ENCODE results near the gene PDIA6. TPM values are rescaled to one million over a fixed set of nuclear protein-coding genes. Genes with fewer than 3 reads are reported as not detected.

PDIA6 gene
- total and polyA plus RNA-seq, 4 donors, result 159 to 348 (median 246) TPM

DNA sequence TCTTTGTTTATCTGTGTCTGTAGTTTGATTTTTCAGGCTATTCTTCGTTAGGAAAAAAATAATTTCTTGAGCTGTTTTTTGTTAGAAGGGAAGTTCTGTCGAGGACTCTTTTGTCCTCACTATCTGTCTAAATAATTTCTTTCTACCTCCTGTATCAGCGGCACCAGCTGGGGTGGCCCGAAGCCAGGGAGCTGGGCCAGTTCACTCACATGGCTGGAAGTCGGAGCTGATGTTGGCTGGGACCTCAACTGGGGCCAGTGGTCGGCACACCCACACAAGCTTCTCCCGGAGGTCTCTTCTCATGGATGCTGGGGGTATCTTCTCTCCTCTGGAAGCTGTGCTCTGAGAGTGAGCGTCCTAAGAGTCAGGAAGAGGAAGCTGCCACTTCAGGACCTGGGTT is 8.0 kb upstream of the PDIA6 start:
- no peaks in the 10 kb centered on the region for H3K27me3 ChIP-seq (ENCODE audit: control insufficient read depth in 4 of 4, insufficient read depth in 4 of 4, low read length in 3 of 4)
- DNase-seq (ENCODE audit: low spot score), result no peak
- no peak overlapping the region for H3K4me3 ChIP-seq (ENCODE audit: low read depth in 1 of 3, low read length in 3 of 3)
- WGBS, result 52% methylated on average over 8 of the region's 8 CpGs
- TF ChIP-seq NR2F2 (IDR thresholded peaks at IDR 0.05) (no peak), YY1 (IDR thresholded peaks at IDR 0.05) (no peak), EGR1 (IDR thresholded peaks at IDR 0.05; ENCODE audit: low read depth in 2 of 2) (no peak), RXRA (IDR thresholded peaks at IDR 0.05) (no peak), HNF4G (IDR thresholded peaks at IDR 0.05) (no peak), TAF1 (conservative IDR thresholded peaks at IDR 0.05) (no peak), RAD21 (IDR thresholded peaks at IDR 0.05) (no peak), FOXA1 (IDR thresholded peaks at IDR 0.05) (no peak), GABPA (IDR thresholded peaks at IDR 0.05 in 1 of 2, conservative IDR thresholded peaks at IDR 0.05 in 1 of 2) (no peak), SP1 (IDR thresholded peaks at IDR 0.05) (no peak), HNF4A (conservative IDR thresholded peaks at IDR 0.05) (no peak)
- TF ChIP-seq, protein P1, sequence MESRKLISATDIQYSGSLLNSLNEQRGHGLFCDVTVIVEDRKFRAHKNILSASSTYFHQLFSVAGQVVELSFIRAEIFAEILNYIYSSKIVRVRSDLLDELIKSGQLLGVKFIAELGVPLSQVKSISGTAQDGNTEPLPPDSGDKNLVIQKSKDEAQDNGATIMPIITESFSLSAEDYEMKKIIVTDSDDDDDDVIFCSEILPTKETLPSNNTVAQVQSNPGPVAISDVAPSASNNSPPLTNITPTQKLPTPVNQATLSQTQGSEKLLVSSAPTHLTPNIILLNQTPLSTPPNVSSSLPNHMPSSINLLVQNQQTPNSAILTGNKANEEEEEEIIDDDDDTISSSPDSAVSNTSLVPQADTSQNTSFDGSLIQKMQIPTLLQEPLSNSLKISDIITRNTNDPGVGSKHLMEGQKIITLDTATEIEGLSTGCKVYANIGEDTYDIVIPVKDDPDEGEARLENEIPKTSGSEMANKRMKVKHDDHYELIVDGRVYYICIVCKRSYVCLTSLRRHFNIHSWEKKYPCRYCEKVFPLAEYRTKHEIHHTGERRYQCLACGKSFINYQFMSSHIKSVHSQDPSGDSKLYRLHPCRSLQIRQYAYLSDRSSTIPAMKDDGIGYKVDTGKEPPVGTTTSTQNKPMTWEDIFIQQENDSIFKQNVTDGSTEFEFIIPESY (IDR thresholded peaks at IDR 0.05), result no peak
- TF ChIP-seq, protein P2, sequence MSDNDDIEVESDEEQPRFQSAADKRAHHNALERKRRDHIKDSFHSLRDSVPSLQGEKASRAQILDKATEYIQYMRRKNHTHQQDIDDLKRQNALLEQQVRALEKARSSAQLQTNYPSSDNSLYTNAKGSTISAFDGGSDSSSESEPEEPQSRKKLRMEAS (IDR thresholded peaks at IDR 0.05), result no peak
- H3K27ac ChIP-seq (ENCODE audit: low read depth in 1 of 2, low read length in 2 of 2), result no peak overlapping the region
- H3K9ac ChIP-seq (ENCODE audit: low read depth in 1 of 2, low read length in 2 of 2), result no peak overlapping the region
- no peaks in the 10 kb centered on the region for H3K36me3 ChIP-seq (ENCODE audit: control insufficient read depth in 4 of 4, insufficient read depth in 3 of 4, low read depth in 1 of 4, low read length in 3 of 4)
- no peaks in the 10 kb centered on the region for H3K9me3 ChIP-seq (ENCODE audit: control insufficient read depth in 4 of 4, low read length in 3 of 4)
- H3K4me1 ChIP-seq (ENCODE audit: control insufficient read depth in 4 of 4, insufficient read depth in 4 of 4, low read length in 3 of 4), result no peaks in the 10 kb centered on the region

DNA sequence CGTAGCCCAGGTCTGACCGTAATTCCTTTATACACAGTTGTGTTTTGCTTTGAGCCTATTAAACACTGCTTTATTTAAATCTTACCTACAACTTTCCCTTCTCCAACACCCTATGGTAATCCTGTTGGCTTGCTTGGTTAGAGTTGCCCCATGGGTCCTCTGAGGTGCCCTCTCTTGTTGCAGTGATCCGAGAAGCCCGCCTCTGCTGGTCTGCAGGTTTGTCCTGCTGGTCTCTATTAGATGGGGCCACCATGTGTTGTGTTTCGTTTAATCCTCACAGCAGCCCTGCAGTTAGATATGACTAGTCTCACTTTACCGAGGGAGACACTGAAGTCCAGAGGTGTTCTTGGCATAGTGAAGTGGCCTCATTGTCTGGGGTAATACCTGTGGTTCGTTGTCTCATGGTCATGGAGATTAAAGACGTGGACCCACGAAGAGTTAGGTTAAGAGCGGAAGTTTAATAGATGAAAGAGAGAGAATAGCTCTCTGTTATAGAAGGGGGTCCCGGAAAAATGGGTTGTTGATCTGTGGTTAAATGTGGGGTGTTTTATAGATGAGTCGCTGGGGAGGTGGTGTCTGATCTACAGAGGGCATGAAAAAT is 7.2 kb upstream of the PDIA6 start:
- H3K9ac ChIP-seq (ENCODE audit: low read depth in 1 of 2, low read length in 2 of 2), result no peak overlapping the region
- H3K27ac ChIP-seq (ENCODE audit: low read depth in 1 of 2, low read length in 2 of 2), result no peak overlapping the region
- H3K4me1 ChIP-seq (ENCODE audit: control insufficient read depth in 4 of 4, insufficient read depth in 4 of 4, low read length in 3 of 4), result no peaks in the 10 kb centered on the region
- no peak overlapping the region for H3K4me3 ChIP-seq (ENCODE audit: low read depth in 1 of 3, low read length in 3 of 3)
- no peaks in the 10 kb centered on the region for H3K9me3 ChIP-seq (ENCODE audit: control insufficient read depth in 4 of 4, low read length in 3 of 4)
- H3K36me3 ChIP-seq (ENCODE audit: control insufficient read depth in 4 of 4, insufficient read depth in 3 of 4, low read depth in 1 of 4, low read length in 3 of 4), result no peaks in the 10 kb centered on the region
- TF ChIP-seq FOXA1 (IDR thresholded peaks at IDR 0.05), result no peak
- TF ChIP-seq, protein P3, sequence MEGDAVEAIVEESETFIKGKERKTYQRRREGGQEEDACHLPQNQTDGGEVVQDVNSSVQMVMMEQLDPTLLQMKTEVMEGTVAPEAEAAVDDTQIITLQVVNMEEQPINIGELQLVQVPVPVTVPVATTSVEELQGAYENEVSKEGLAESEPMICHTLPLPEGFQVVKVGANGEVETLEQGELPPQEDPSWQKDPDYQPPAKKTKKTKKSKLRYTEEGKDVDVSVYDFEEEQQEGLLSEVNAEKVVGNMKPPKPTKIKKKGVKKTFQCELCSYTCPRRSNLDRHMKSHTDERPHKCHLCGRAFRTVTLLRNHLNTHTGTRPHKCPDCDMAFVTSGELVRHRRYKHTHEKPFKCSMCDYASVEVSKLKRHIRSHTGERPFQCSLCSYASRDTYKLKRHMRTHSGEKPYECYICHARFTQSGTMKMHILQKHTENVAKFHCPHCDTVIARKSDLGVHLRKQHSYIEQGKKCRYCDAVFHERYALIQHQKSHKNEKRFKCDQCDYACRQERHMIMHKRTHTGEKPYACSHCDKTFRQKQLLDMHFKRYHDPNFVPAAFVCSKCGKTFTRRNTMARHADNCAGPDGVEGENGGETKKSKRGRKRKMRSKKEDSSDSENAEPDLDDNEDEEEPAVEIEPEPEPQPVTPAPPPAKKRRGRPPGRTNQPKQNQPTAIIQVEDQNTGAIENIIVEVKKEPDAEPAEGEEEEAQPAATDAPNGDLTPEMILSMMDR (IDR thresholded peaks at IDR 0.05; ENCODE audit: low read depth, low read length, missing input control), result no peak
- no peak for TF ChIP-seq TAF1 (conservative IDR thresholded peaks at IDR 0.05)
- no peaks in the 10 kb centered on the region for H3K27me3 ChIP-seq (ENCODE audit: control insufficient read depth in 4 of 4, insufficient read depth in 4 of 4, low read length in 3 of 4)
- WGBS, result 94% methylated on average over 12 of the region's 12 CpGs
- no peak for DNase-seq (ENCODE audit: low spot score)

DNA sequence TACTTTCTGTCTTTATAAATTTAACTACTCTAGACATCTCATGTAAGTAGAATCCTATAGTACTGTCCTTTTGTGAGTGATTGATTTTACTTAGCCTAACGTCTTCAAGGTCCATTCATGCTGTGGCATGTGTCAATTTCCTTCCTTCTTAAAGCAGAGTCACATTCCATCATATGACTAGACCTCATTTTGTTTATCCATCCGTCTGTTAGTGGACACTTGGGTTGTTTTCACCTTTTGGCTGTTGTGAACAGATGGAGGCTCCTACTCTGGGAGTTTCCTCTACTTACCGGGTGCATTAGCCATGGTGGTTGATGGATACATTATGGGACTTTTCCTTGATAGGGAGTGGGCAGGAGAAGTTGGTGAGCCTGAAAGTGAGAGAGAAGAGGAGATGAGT is 6.4 kb upstream of the PDIA6 start:
- peaks cover 0 to 2% (median 0%) of the 10 kb centered on the region in 4 donors for H3K4me1 ChIP-seq (ENCODE audit: control insufficient read depth in 4 of 4, insufficient read depth in 4 of 4, low read length in 3 of 4)
- no peak overlapping the region for H3K9ac ChIP-seq (ENCODE audit: low read depth in 1 of 2, low read length in 2 of 2)
- H3K9me3 ChIP-seq (ENCODE audit: control insufficient read depth in 4 of 4, low read length in 3 of 4), result no peaks in the 10 kb centered on the region
- 81% methylated on average over 3 of the region's 3 CpGs for WGBS
- H3K27me3 ChIP-seq (ENCODE audit: control insufficient read depth in 4 of 4, insufficient read depth in 4 of 4, low read length in 3 of 4), result no peaks in the 10 kb centered on the region
- no peak overlapping the region for H3K4me3 ChIP-seq (ENCODE audit: low read depth in 1 of 3, low read length in 3 of 3)
- DNase-seq (ENCODE audit: low spot score), result no peak
- no peak overlapping the region for H3K27ac ChIP-seq (ENCODE audit: low read depth in 1 of 2, low read length in 2 of 2)
- H3K36me3 ChIP-seq (ENCODE audit: control insufficient read depth in 4 of 4, insufficient read depth in 3 of 4, low read depth in 1 of 4, low read length in 3 of 4), result no peaks in the 10 kb centered on the region
- TF ChIP-seq HNF4A (conservative IDR thresholded peaks at IDR 0.05), result no peak
- TF ChIP-seq, protein P3 (IDR thresholded peaks at IDR 0.05; ENCODE audit: low read depth, low read length, missing input control), result no peak
- TF ChIP-seq, protein P4, sequence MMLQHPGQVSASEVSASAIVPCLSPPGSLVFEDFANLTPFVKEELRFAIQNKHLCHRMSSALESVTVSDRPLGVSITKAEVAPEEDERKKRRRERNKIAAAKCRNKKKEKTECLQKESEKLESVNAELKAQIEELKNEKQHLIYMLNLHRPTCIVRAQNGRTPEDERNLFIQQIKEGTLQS (IDR thresholded peaks at IDR 0.05), result no peak
- TF ChIP-seq, protein P1 (IDR thresholded peaks at IDR 0.05), result no peak
